ENCODE results near the gene SLC25A4.
"Not testable (repeated sequence)": the region's sequence is repeated elsewhere in the genome, so short reads cannot be mapped to it uniquely, and the experiment has no call there.

Gene SLC25A4

DNA sequence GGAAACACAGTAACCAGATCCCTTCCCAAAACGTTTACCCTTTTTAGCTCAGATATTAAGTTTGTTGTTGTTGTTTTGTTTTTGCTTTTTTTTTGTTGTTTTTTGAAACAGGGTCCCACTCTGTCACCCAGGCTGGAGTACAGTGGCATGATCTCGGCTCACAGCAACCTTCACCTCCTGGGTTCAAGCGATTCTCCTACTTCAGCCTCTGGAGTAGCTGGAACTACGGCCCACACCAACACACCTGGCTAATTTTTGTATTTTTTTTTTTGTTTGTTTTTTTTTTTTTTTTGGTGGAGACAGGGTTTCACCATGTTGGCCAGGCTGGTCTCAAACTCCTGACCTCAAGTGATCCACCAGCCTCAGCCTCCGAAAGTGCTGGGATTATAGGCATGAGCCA, 23.6 kb upstream of the SLC25A4 start:
- DNase-seq; H3K9me3 ChIP-seq (ENCODE audit: control insufficient read depth, low read length); H3K27me3 ChIP-seq (replicated peaks; ENCODE audit: control insufficient read depth, insufficient read depth, low read length, poor library complexity, severe bottlenecking); H3K4me1 ChIP-seq (ENCODE audit: control insufficient read depth, insufficient read depth, low read length, poor library complexity, severe bottlenecking); H3K36me3 ChIP-seq (ENCODE audit: control insufficient read depth, insufficient read depth, low read length); H3K27ac ChIP-seq (ENCODE audit: insufficient read depth, low read length, poor library complexity, severe bottlenecking); H3K4me3 ChIP-seq (ENCODE audit: insufficient read depth, low read depth, low read length, poor library complexity, severe bottlenecking): not testable (repeated sequence)

DNA sequence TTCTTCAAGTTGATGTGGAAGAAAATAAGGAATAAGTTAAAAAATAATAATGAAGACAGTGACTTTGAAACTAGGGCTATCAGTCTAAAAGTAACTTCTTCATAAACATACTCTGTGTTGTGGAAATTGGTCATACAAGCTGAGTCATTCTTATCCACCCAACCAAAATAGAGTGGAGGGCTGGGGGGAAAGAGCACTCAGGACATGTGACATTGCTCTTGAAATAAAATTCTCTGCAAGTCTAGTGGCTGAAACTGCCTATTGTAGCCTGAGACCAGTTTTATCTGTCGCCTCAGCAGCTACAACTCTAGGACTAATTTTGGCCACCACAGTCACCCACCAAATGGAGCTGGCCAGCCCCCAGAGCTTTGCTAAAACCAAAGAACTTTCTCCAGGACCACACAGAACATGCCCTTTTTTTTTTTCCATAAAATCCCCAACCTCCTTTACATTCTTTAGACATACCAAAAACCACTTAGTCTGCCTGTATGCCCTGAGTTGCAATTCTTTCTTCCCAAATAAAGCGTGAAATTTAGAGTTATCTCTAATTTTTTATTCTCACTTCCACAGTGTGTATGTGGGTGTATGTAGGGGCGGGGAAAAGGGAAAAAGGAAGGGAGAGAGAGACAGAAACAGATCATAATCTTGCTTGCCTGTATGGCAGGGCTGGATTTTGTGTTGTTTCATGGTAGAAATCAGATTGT, 23.0 kb upstream of the SLC25A4 start:
- peaks cover 7% of the 10 kb centered on the region for H3K27me3 ChIP-seq (replicated peaks; ENCODE audit: control insufficient read depth, insufficient read depth, low read length, poor library complexity, severe bottlenecking)
- H3K4me3 ChIP-seq (ENCODE audit: insufficient read depth, low read depth, low read length, poor library complexity, severe bottlenecking), result no peak overlapping the region
- no peaks in the 10 kb centered on the region for H3K9me3 ChIP-seq (ENCODE audit: control insufficient read depth, low read length)
- H3K36me3 ChIP-seq (ENCODE audit: control insufficient read depth, insufficient read depth, low read length), result no peaks in the 10 kb centered on the region
- no peak for DNase-seq
- H3K4me1 ChIP-seq (ENCODE audit: control insufficient read depth, insufficient read depth, low read length, poor library complexity, severe bottlenecking), result no peaks in the 10 kb centered on the region
- H3K27ac ChIP-seq (ENCODE audit: insufficient read depth, low read length, poor library complexity, severe bottlenecking), result no peak overlapping the region

DNA sequence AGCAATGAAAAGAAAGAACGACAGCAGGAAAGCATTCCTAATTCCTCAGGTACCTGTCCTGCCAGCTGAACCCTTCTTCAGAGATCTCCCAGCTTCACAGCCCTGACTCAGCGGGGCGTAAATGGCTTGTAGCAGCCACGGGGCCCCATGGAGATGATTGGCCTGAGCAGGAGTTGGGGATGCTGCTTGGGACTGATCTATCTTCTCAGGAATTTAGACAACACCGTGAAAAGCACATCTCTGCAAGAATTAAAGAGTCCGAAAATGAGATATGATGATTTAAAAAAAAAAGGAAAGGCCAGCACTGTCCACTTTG, 22.5 kb upstream of the SLC25A4 start:
- DNase-seq, result no peak

DNA sequence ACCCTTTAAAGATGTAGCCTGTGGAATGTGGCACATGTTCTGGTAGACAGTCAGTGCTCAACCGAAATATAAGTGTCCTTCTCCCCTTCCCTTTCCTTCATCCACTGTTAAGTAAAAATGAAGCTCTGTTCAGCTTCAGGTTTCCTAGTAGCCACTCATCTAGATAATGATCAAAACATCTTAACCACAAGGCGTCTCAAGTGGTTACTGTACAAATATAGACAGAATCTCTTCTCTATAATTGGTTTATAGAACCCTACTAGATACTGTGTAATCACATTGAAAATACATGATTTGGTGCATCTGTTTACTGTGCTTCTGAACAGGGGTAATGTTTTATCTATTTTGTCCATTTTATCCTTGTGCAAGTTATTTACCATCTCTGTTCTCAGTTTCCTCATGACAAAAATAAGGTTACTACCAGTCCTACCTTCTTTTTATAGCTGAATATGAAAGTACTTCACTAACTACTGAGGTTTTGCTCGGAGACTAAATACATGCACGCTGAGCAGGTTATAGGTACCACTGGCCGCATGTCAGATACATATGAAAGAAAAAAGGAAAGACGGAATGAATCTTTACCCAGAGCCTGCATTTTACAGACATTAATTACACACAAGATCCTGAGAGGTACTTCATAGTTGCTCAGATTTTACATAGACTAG, 20.3 kb upstream of the SLC25A4 start:
- Histone ChIP-seq H3K4me3 (ENCODE audit: insufficient read depth, low read depth, low read length, poor library complexity, severe bottlenecking) (no peak overlapping the region), H3K36me3 (ENCODE audit: control insufficient read depth, insufficient read depth, low read length) (no peaks in the 10 kb centered on the region), H3K9me3 (ENCODE audit: control insufficient read depth, low read length) (no peaks in the 10 kb centered on the region), H3K27me3 (replicated peaks; ENCODE audit: control insufficient read depth, insufficient read depth, low read length, poor library complexity, severe bottlenecking) (peaks cover 8% of the 10 kb centered on the region), H3K27ac (ENCODE audit: insufficient read depth, low read length, poor library complexity, severe bottlenecking) (no peak overlapping the region), H3K4me1 (ENCODE audit: control insufficient read depth, insufficient read depth, low read length, poor library complexity, severe bottlenecking) (peaks cover 7% of the 10 kb centered on the region)
- DNase-seq, result no peak

More for the DNA sequence above, 22.5 kb upstream of the SLC25A4 start:
- H3K9me3 ChIP-seq (ENCODE audit: control insufficient read depth, low read length), result no peaks in the 10 kb centered on the region
- no peak overlapping the region for H3K4me3 ChIP-seq (ENCODE audit: insufficient read depth, low read depth, low read length, poor library complexity, severe bottlenecking)
- peaks cover 7% of the 10 kb centered on the region for H3K27me3 ChIP-seq (replicated peaks; ENCODE audit: control insufficient read depth, insufficient read depth, low read length, poor library complexity, severe bottlenecking)
- H3K27ac ChIP-seq (ENCODE audit: insufficient read depth, low read length, poor library complexity, severe bottlenecking), result no peak overlapping the region
- no peaks in the 10 kb centered on the region for H3K36me3 ChIP-seq (ENCODE audit: control insufficient read depth, insufficient read depth, low read length)
- no peaks in the 10 kb centered on the region for H3K4me1 ChIP-seq (ENCODE audit: control insufficient read depth, insufficient read depth, low read length, poor library complexity, severe bottlenecking)

DNA sequence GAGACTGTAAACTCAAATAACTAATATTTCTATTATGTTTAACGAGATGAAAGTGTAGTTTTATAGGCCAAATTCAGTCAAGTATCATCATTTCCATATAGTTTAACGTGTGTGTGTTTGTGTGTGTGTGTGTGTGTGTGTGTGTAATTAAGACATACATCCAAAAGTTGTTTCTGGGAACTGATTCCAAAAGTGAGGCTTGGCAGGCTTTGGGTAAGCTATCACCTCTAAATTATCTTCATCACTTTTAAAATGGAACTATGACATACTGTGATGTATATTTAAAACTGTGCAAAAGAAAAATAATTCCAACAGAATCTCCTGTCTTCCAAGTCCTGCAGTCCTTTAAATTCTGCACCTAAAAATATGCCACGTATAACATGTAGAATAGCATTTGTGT, 19.1 kb upstream of the SLC25A4 start:
- no peak overlapping the region for H3K4me3 ChIP-seq (ENCODE audit: insufficient read depth, low read depth, low read length, poor library complexity, severe bottlenecking)
- no peaks in the 10 kb centered on the region for H3K36me3 ChIP-seq (ENCODE audit: control insufficient read depth, insufficient read depth, low read length)
- no peaks in the 10 kb centered on the region for H3K9me3 ChIP-seq (ENCODE audit: control insufficient read depth, low read length)
- H3K27me3 ChIP-seq (replicated peaks; ENCODE audit: control insufficient read depth, insufficient read depth, low read length, poor library complexity, severe bottlenecking), result peaks cover 18% of the 10 kb centered on the region
- H3K27ac ChIP-seq (ENCODE audit: insufficient read depth, low read length, poor library complexity, severe bottlenecking), result no peak overlapping the region
- peaks cover 14% of the 10 kb centered on the region for H3K4me1 ChIP-seq (ENCODE audit: control insufficient read depth, insufficient read depth, low read length, poor library complexity, severe bottlenecking)
- no peak for DNase-seq

DNA sequence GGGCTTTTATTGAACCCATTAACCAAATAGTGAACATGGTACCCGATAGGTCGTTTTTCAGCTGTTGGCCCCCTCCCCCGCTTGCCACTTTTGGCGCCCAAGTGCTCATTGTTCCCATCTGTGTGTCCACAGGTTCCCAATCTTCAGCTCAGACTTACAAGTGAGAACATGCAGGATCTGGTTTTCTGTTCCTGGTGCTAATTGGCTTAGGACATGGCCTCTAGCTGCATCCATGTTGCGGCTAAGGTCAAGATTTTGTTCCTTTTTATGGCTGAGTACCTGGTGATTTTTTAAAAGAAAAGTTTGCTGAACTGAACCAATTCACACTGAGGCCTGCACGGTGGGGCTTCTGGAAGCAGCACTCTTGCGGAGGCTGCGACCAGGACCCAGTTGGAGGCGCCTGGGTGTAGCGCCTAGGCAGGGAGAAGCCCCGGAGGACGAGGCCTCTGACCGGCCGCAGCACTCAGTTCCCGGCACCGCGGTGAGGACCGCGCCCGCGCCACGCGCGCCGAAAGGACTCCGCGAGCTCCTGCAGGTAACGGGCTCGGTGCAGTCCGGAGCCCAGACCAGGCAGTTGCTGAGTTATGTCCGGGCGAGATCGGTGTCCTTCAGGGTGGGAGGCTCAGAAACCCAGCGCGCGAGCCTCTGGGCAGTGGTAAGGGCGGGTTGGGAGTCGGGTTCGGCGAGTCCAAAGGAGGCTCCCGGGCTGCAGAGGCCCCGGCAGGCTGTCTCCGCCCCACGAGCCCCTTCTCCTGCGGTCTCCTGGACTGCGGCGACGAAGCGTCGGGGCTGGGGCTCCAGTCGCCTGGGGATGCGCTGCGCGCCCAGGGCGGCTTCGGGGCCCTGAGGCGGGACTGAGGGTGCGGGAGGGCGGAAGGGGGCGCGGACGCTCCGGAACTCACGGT, 15.8 kb upstream of the SLC25A4 start:
- peak overlapping the region; percentile 49 for H3K4me3 ChIP-seq (ENCODE audit: insufficient read depth, low read depth, low read length, poor library complexity, severe bottlenecking)
- H3K9me3 ChIP-seq (ENCODE audit: control insufficient read depth, low read length), result no peaks in the 10 kb centered on the region
- H3K4me1 ChIP-seq (ENCODE audit: control insufficient read depth, insufficient read depth, low read length, poor library complexity, severe bottlenecking), result peaks cover 14% of the 10 kb centered on the region
- peaks cover 23% of the 10 kb centered on the region for H3K27me3 ChIP-seq (replicated peaks; ENCODE audit: control insufficient read depth, insufficient read depth, low read length, poor library complexity, severe bottlenecking)
- no peak overlapping the region for H3K27ac ChIP-seq (ENCODE audit: insufficient read depth, low read length, poor library complexity, severe bottlenecking)
- H3K36me3 ChIP-seq (ENCODE audit: control insufficient read depth, insufficient read depth, low read length), result no peaks in the 10 kb centered on the region
- no peak for DNase-seq

DNA sequence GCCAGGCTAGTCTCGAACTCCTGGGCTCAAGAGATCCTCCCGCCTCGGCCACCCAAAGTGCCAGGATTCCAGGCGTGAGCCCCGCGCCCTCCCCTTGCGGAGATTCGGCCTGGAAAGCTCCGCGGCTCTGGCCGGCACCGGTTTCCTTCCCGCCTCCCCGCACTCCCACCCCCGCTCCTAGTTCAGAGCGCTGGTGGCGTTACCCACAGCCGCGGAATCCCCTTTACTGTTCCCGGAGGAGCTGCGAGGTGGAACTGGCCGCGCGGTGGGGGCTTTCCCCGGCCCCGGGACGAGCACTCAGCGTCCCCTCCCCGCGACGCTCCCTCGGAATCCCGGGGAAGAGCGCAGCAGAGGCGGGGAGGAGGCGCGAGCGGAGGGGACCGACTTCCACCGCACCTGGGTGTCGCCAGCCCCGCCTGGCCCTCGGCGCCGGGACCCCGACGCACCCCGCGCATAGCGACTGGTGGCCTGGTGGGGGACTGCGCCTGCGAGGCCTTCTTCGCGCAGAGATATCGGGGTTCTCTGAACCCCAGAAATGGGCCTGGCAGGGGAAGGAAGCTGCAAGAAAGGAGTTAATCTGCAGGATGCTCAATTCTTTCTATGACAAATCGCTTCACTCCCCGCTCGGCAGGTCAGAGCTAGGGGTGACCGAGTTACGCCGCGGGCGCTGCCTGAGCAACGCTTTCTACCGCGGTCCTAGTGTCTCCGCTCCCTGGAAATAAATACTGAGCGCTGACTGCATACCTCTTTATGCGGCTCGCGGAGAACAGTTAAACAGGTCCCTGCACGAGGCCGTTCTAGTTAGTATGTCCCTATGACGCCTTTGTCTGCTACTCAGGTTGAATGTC, 14.6 kb upstream of the SLC25A4 start:
- Histone ChIP-seq H3K36me3 (ENCODE audit: control insufficient read depth, insufficient read depth, low read length) (no peaks in the 10 kb centered on the region), H3K27me3 (replicated peaks; ENCODE audit: control insufficient read depth, insufficient read depth, low read length, poor library complexity, severe bottlenecking) (peaks cover 23% of the 10 kb centered on the region)
- no peak for DNase-seq

DNA sequence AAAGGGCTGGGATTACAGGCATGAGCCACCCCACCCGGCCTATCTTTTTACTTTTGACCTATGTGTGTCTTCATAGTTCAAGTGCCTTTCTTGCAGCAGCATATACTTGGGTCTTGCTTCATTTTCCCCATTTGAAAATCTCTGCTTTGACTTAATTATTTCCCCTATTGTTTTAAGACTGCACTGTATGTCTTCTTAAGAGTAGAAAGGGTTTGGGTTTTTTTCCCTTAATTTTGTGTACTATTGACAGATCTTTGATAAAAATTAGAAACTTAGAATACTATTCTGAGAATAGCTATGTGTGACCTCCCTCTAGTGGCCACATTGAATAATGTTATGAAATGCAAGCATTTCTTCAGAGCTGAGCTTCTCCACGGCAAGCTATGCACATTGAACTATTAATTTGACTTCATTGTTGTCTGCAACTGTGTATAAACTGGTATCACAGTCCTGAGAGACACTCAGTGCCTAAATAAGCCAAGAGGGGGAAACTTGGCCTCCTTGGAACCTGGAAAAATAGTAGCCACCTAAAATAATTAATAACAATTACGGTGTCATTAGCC, 8.7 kb upstream of the SLC25A4 start:
- H3K27ac ChIP-seq (ENCODE audit: insufficient read depth, low read length, poor library complexity, severe bottlenecking), result no peak overlapping the region
- no peaks in the 10 kb centered on the region for H3K36me3 ChIP-seq (ENCODE audit: control insufficient read depth, insufficient read depth, low read length)
- no peaks in the 10 kb centered on the region for H3K9me3 ChIP-seq (ENCODE audit: control insufficient read depth, low read length)
- no peak for DNase-seq
- H3K4me3 ChIP-seq (ENCODE audit: insufficient read depth, low read depth, low read length, poor library complexity, severe bottlenecking), result no peak overlapping the region
- H3K4me1 ChIP-seq (ENCODE audit: control insufficient read depth, insufficient read depth, low read length, poor library complexity, severe bottlenecking), result no peaks in the 10 kb centered on the region
- H3K27me3 ChIP-seq (replicated peaks; ENCODE audit: control insufficient read depth, insufficient read depth, low read length, poor library complexity, severe bottlenecking), result peaks cover 3% of the 10 kb centered on the region

More for the DNA sequence above, 14.6 kb upstream of the SLC25A4 start:
- Histone ChIP-seq H3K4me1 (ENCODE audit: control insufficient read depth, insufficient read depth, low read length, poor library complexity, severe bottlenecking) (peaks cover 14% of the 10 kb centered on the region), H3K9me3 (ENCODE audit: control insufficient read depth, low read length) (no peaks in the 10 kb centered on the region), H3K4me3 (ENCODE audit: insufficient read depth, low read depth, low read length, poor library complexity, severe bottlenecking) (peak overlapping the region; percentile 66), H3K27ac (ENCODE audit: insufficient read depth, low read length, poor library complexity, severe bottlenecking) (no peak overlapping the region)

DNA sequence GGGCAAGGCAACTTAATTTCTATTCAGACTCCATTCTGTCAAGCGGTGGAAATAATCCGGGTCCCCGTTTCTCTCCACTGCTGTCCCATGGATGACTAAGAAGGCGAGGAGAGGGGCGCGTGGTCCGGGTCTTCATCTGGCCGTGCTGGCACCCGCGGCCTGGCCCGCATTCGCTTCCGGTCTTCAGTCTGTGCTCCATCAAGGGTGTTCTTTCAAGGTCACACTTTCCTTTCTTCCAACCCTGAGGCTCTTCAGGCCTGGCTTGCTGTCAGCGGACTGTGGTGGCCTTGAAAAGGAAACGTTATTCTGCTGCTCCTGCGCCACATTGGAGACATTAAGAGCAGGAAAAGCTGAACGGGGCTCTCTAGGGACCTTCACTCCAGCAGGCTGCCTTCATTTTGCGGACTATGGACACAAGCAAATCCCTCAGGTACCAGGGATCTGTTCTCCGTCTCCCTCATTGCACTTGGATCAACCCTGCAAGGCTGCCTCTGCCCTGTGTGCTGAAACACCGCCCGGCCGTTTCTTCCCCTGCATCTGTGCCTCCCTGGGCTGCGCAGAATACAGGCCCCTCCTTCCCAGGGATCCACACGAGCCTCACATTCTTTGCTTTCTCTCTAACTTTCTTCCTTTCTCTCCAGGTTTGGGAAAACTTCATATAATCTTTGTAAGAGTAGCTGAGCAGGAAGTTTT, 5.7 kb upstream of the SLC25A4 start:
- no peaks in the 10 kb centered on the region for H3K36me3 ChIP-seq (ENCODE audit: control insufficient read depth, insufficient read depth, low read length)
- no peak for DNase-seq
- H3K27ac ChIP-seq (ENCODE audit: insufficient read depth, low read length, poor library complexity, severe bottlenecking), result no peak overlapping the region
- H3K27me3 ChIP-seq (replicated peaks; ENCODE audit: control insufficient read depth, insufficient read depth, low read length, poor library complexity, severe bottlenecking), result no peaks in the 10 kb centered on the region
- no peaks in the 10 kb centered on the region for H3K9me3 ChIP-seq (ENCODE audit: control insufficient read depth, low read length)
- H3K4me1 ChIP-seq (ENCODE audit: control insufficient read depth, insufficient read depth, low read length, poor library complexity, severe bottlenecking), result peaks cover 1% of the 10 kb centered on the region
- H3K4me3 ChIP-seq (ENCODE audit: insufficient read depth, low read depth, low read length, poor library complexity, severe bottlenecking), result no peak overlapping the region
